Measurements from ENCODE around the gene NEMP1.

The NEMP1 gene

DNA sequence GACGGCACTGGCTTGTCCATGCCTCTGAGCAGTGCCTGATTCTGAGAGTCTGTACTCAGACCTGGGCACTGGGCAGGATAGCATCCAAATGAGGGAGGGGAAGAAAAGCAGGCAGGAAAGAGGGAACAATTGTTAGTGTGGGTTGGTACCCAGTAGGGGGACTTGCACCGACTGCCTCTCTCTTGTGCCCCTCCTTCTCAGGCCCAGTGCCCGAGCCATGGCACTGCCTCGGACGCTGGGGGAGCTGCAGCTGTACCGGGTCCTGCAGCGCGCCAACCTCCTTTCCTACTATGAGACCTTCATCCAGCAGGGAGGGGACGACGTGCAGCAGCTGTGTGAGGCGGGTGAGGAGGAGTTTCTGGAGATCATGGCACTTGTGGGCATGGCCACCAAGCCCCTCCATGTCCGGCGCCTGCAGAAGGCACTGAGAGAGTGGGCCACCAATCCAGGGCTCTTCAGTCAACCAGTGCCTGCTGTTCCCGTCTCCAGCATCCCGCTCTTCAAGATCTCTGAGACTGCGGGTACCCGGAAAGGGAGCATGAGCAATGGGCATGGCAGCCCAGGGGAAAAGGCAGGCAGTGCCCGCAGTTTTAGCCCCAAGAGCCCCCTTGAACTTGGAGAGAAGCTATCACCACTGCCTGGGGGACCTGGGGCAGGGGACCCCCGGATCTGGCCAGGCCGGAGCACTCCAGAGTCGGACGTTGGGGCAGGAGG, 12.5 kb upstream of the NEMP1 start:
- TF ChIP-seq, protein P1, sequence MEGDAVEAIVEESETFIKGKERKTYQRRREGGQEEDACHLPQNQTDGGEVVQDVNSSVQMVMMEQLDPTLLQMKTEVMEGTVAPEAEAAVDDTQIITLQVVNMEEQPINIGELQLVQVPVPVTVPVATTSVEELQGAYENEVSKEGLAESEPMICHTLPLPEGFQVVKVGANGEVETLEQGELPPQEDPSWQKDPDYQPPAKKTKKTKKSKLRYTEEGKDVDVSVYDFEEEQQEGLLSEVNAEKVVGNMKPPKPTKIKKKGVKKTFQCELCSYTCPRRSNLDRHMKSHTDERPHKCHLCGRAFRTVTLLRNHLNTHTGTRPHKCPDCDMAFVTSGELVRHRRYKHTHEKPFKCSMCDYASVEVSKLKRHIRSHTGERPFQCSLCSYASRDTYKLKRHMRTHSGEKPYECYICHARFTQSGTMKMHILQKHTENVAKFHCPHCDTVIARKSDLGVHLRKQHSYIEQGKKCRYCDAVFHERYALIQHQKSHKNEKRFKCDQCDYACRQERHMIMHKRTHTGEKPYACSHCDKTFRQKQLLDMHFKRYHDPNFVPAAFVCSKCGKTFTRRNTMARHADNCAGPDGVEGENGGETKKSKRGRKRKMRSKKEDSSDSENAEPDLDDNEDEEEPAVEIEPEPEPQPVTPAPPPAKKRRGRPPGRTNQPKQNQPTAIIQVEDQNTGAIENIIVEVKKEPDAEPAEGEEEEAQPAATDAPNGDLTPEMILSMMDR (IDR thresholded peaks at IDR 0.05): no peak

- TF ChIP-seq, protein P1 (IDR thresholded peaks at IDR 0.05): no peak
These were observed 11.9 kb upstream of the NEMP1 start for GRCh38 chr12:57090490-57090889.

GRCh38 chr12:57089271-57090245, 11.0 kb upstream of the NEMP1 start:
- TF ChIP-seq, protein P1 (IDR thresholded peaks at IDR 0.05): no peak

- TF ChIP-seq, protein P1 (IDR thresholded peaks at IDR 0.05): no peak
These were observed 10.0 kb upstream of the NEMP1 start, which contains the start of gene NAB2 for GRCh38 chr12:57088354-57089270. NAB2 (plus strand) TSS chr12:57089114; CDS start chr12:57089272, 158 bp downstream.

DNA sequence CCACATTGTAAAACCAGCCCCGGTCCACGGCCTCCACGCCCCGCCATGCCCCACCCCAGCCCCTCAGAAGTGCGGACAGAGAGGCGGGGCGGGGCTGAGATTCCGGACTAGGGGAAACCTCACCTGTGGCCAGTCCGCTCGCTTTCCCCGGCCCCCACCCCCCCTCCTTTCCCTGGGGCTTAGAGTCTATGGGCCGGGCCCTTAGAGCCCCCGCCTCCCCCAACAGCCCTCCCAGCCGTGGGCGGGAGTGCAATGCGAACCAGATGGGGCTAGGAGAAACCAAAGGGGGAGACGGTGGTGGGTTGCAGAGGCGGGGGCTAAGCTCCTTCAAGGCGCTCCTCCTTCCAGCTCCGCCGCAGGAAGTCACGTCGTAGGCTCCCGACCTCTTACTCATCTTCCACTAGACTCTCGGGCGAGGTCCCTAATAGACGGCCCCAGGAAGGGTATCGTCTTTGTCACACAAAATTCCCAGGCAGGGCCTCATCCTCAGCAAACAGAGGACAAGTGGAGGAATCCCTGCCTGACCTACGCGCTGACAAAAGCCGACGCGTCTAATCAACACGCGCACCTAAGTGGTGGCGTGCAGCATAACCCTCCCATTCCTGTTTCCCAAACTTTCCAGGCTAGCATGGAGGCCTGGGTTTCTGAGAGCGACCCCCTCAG, 9.2 kb upstream of the NEMP1 start:
- TF ChIP-seq, protein P1 (IDR thresholded peaks at IDR 0.05): no peak

DNA sequence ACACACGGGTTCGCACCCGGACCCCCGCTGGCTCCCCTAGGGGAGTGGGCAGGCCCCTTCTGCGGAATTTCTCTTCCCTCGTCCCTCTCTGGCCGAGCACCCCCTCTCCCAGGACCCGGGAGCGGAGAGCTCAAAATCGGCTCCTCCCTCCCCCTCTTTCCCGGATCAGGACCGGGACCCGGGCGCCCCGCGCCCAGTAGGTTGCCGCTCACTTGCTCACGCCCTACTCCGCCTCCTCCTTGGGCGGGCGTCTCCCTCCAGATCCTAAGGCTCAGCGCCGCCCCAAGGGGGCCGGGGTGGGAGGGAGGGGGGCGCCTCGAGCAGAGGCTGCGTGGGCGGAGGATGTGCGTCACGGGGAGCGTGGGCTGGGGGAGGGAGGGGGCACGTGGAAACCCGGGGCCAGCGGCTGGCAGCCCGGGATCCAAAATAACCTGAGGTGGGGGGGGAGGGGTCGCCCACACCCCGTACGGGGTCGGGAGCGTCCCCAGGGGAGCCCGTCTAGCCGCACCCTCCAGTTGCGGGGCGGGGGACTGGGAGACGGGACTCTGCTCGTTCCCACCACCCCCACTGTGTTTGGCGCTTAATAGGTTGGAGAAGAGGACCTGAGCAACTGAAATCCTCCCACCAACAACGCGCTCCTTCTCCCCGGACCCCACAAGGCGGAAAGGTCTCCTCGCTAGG, 8.6 kb upstream of the NEMP1 start:
- TF ChIP-seq, protein P1 (IDR thresholded peaks at IDR 0.05): no peak
